K562 (cell line): Measurements from ENCODE around the gene BACE2. TPM values are rescaled to one million over a fixed set of nuclear protein-coding genes. Genes with fewer than 3 reads are reported as not detected.

Experiments
- ATAC-seq: fragments of 200-7000 bp; cut with Tn5 transposase; 3 replicates; pipeline ENCODE4 v1.9.1; 2020; ENCODE audit warnings: moderate library complexity
- BruUV-seq: library from RNA; stranded (reverse); fragments of 400-500 nt; replicated peaks from 2 replicates; lab custom pipeline; 2021; lab: Mats Ljungman, UMichigan
- CTCF ChIA-PET: fragments of 300-600 bp; formaldehyde crosslinking; extraction: SDS; loops from one replicate; lab custom pipeline; 2021; ENCODE audit warnings: low intra/inter-chr PET ratio; lab: Yijun Ruan, JAX
- POLR2A ChIA-PET: fragments of 300-600, 350-650 bp; sonication (Branson Sonifier 250); formaldehyde crosslinking; extraction: SDS; loops from one replicate; lab custom pipeline; 2021; ENCODE audit warnings: antibody characterized with exemption, inconsistent platforms; lab: Yijun Ruan, JAX
- DNase-seq, 4 experiments: peaks; one replicate each; pipeline versions ENCODE4 v3.0.0 to v3.0.0-alpha.2; 2011 to 2018; ENCODE audit warnings: low spot score in 3 of 4, mixed read lengths in 3 of 4; ENCODE audit errors: extremely low read depth in 1 of 4
- FAIRE-seq: peaks from 2 replicates; lab custom pipeline; 2011; peaks lifted over from hg19 to GRCh38; lab: Jason Lieb, UNC
- H2AFZ ChIP-seq: 2 replicates; pipeline ENCODE4 v1.6.0; 2011; ENCODE audit warnings: low read depth, low read length, control low read depth, inconsistent platforms
- H3K27ac ChIP-seq: fragments of 200-600 bp; 3 replicates; pipeline ENCODE4 v1.8.0; 2011; ENCODE audit warnings: low read depth, mild to moderate bottlenecking, control low read depth, inconsistent platforms, low read length, moderate library complexity, mixed read lengths; ENCODE audit errors: extremely low read depth
- H3K27me3 ChIP-seq, 2 experiments: fragments of 300-600 bp in 1 of 2; 2 replicates in 1 of 2; 3 replicates in 1 of 2; pipeline versions ENCODE4 v1.6.0 to v1.8.0; 2011; ENCODE audit warnings: inconsistent platforms in 2 of 2, low read length in 2 of 2, mild to moderate bottlenecking in 1 of 2, mixed read lengths in 1 of 2, moderate library complexity in 1 of 2; ENCODE audit not compliant: control insufficient read depth in 2 of 2, insufficient read depth in 2 of 2
- H3K36me3 ChIP-seq: fragments of 300-600 bp; 3 replicates; pipeline ENCODE4 v1.8.0; 2011; ENCODE audit warnings: mild to moderate bottlenecking, low read length, inconsistent platforms; ENCODE audit not compliant: control insufficient read depth, insufficient read depth
- H3K4me1 ChIP-seq, 2 experiments: fragments of 200-600 bp in 1 of 2; replicated peaks in 1 of 2; 2 replicates in 1 of 2; 3 replicates in 1 of 2; pipeline versions ENCODE4 v1.5.1 to v1.8.0; 2011; ENCODE audit warnings: inconsistent platforms in 2 of 2, low read length in 2 of 2, mild to moderate bottlenecking in 1 of 2, mixed read lengths in 1 of 2, moderate library complexity in 1 of 2; ENCODE audit not compliant: control insufficient read depth in 2 of 2, insufficient read depth in 2 of 2
- H3K4me2 ChIP-seq: 2 replicates; pipeline ENCODE4 v1.6.1; 2011; ENCODE audit warnings: low read length, control low read depth, inconsistent platforms, mixed read lengths; ENCODE audit not compliant: insufficient read depth
- H3K4me3 ChIP-seq: fragments of 200-600 bp; sonication (generic), shearing (Covaris generic); 2 replicates; pipeline ENCODE4 v1.5.1; 2016; ENCODE audit warnings: control low read depth, inconsistent platforms
- H3K79me2 ChIP-seq: fragments of 200-600 bp; 3 replicates; pipeline ENCODE4 v1.8.0; 2011; ENCODE audit warnings: low read length, inconsistent platforms; ENCODE audit not compliant: control insufficient read depth, insufficient read depth
- H3K9ac ChIP-seq, 2 experiments: 2 replicates each; pipeline versions ENCODE4 v1.6.0 to v1.6.1; 2011; ENCODE audit warnings: low read depth in 2 of 2, low read length in 2 of 2, control low read depth in 1 of 2, inconsistent platforms in 1 of 2, mild to moderate bottlenecking in 1 of 2, mixed read lengths in 1 of 2; ENCODE audit not compliant: insufficient read depth in 1 of 2
- H3K9me1 ChIP-seq: one replicate; pipeline ENCODE4 v1.6.0; 2011; ENCODE audit warnings: inconsistent platforms, mild to moderate bottlenecking, low read length, moderate library complexity; ENCODE audit not compliant: control insufficient read depth, insufficient read depth
- H3K9me3 ChIP-seq: replicated peaks from 2 replicates; pipeline ENCODE4 v1.5.1; 2011; ENCODE audit warnings: low read depth, low read length, inconsistent platforms; ENCODE audit not compliant: control insufficient read depth, insufficient read depth
- H4K20me1 ChIP-seq: replicated peaks from 2 replicates; pipeline ENCODE4 v1.6.1; 2011; ENCODE audit warnings: low read length, inconsistent platforms, mixed read lengths; ENCODE audit not compliant: control insufficient read depth, insufficient read depth
- ATF7 ChIP-seq: fragments of 450-650 bp; IDR thresholded peaks from 2 replicates; pipeline ENCODE4 v1.7.1; 2014; ENCODE audit warnings: mild to moderate bottlenecking, moderate library complexity
- CGGBP1 ChIP-seq: fragments of 250-450 bp; sonication (Bioruptor Pico); IDR thresholded peaks from 2 replicates; pipeline ENCODE4 v1.9.0; 2021; ENCODE audit warnings: mild to moderate bottlenecking
- EGR1 ChIP-seq: fragments of 450-650 bp; conservative IDR thresholded peaks from 2 replicates; pipeline ENCODE4 v1.6.1; 2017; ENCODE audit warnings: mild to moderate bottlenecking
- KLF16 ChIP-seq: IDR thresholded peaks from 2 replicates; pipeline ENCODE4 v1.6.1; 2016; ENCODE audit warnings: antibody characterized with exemption
- MCM3 ChIP-seq: fragments of 450-650 bp; IDR thresholded peaks from 2 replicates; pipeline ENCODE4 v1.6.1; 2016
- MIER1 ChIP-seq: fragments of 450-650 bp; IDR thresholded peaks from 2 replicates; pipeline ENCODE4 v1.6.1; 2016; ENCODE audit warnings: antibody characterized with exemption, mild to moderate bottlenecking, low read depth
- PCBP1 ChIP-seq: fragments of 200-400 bp; formaldehyde crosslinking; IDR thresholded peaks from 2 replicates; pipeline ENCODE4 v1.6.1; 2018; ENCODE audit warnings: mild to moderate bottlenecking, low read depth, low read length; ENCODE audit not compliant: poor library complexity, severe bottlenecking
- PKNOX1 ChIP-seq: fragments of 450-650 bp; IDR thresholded peaks from 2 replicates; pipeline ENCODE4 v1.6.1; 2016
- POU5F1 ChIP-seq: fragments of 150-350 bp; IDR thresholded peaks from 2 replicates; pipeline ENCODE4 v1.6.1; 2014; ENCODE audit warnings: borderline replicate concordance, low read length, low read depth, mild to moderate bottlenecking; ENCODE audit not compliant: partially characterized antibody
- PPARD ChIP-seq: fragments of 250-450 bp; sonication (Bioruptor Pico); IDR thresholded peaks from 2 replicates; pipeline ENCODE4 v1.8.0; 2022; ENCODE audit warnings: inconsistent platforms, mild to moderate bottlenecking, moderate library complexity
- TARDBP ChIP-seq: fragments of 450-650 bp; IDR thresholded peaks from 2 replicates; pipeline ENCODE4 v1.6.1; 2016
- ZNF124 ChIP-seq: sonication (generic); formaldehyde crosslinking; IDR thresholded peaks from 2 replicates; pipeline ENCODE4 v1.8.1; 2022; ENCODE audit warnings: missing genetic modification reagents
- ZNF133 ChIP-seq: fragments of 250-450 bp; sonication (Bioruptor Pico); IDR thresholded peaks from 2 replicates; pipeline ENCODE4 v1.4.0; 2020; ENCODE audit warnings: mild to moderate bottlenecking
- ZNF277 ChIP-seq: fragments of 250-450 bp; sonication (Bioruptor Pico); IDR thresholded peaks from 2 replicates; pipeline ENCODE4 v1.8.0; 2022; ENCODE audit warnings: inconsistent platforms, mild to moderate bottlenecking, moderate library complexity, borderline replicate concordance
- ZNF3 ChIP-seq: fragments of 250-450 bp; sonication (Bioruptor Pico); IDR thresholded peaks from 2 replicates; pipeline ENCODE4 v1.5.0; 2021; ENCODE audit warnings: mild to moderate bottlenecking, moderate library complexity
- WGBS: fragments of 100-300 bp; shearing (Covaris generic); methylation state at CpG from one replicate; pipeline ENCODE4 v1.1.6; 2016; ENCODE audit warnings: low coverage, mixed read lengths; ENCODE audit not compliant: insufficient coverage; ENCODE audit errors: missing lambda C conversion rate; 5-methylcytosine and 5-hydroxymethylcytosine counted together
- in situ Hi-C: fragments of 300-500 bp; cut with MboI; formaldehyde crosslinking; loops from 4 replicates; pipeline ENCODE4 v1.15.0; 2018; ENCODE audit warnings: inconsistent platforms, mixed read lengths
- intact Hi-C: fragments of 100-400 bp; cut with micrococcal nuclease; formaldehyde crosslinking; loops from 2 replicates; pipeline ENCODE4 v1.14.2; 2022
- polyA plus RNA-seq, 8 experiments: library from polyadenylated mRNA; depleted of rRNA in 4 of 8; stranded (reverse) in 5 of 8; unstranded in 3 of 8; fragments of >200 nt; fragmentation: Nextera tagmentation in 2 of 8; fragmentation: Illumina TruSeq in 1 of 8; extraction: Ambion mirVana in 2 of 8; extraction: Trizol in 1 of 8; gene quantifications; 2 replicates each; pipeline versions ENCODE4 v1.2.1 to v1.2.3, GENCODE V29; 2011 to 2014; ENCODE audit warnings: inconsistent platforms in 1 of 8, missing spikeins in 1 of 8
- total RNA-seq, 7 experiments: library from RNA; depleted of rRNA in 6 of 7; stranded (reverse); fragments of >200 nt in 6 of 7; fragmentation: Illumina TruSeq in 2 of 7; extraction: Trizol in 2 of 7; gene quantifications; 2 replicates each; pipeline versions ENCODE4 v1.2.1 to v1.2.3, GENCODE V29; 2011 to 2021; ENCODE audit warnings: low replicate concordance in 1 of 7

Gene BACE2
- total and polyA plus RNA-seq, 9 of the 15 experiments (the other 6 are each of a cell fraction or from before 2014, with no cell fraction given), result 0.05 to 0.24 (median 0.15) TPM; not detected in 2

- TF ChIP-seq PKNOX1, result no peak
- TF ChIP-seq PPARD (CRISPR knock-in tag), result no peak
- no peak for TF ChIP-seq ZNF3 (CRISPR knock-in tag)
Observed at GRCh38 chr21:41322496-41323382, 154.8 kb downstream of the BACE2 start (continued).

GRCh38 chr21:41325138-41325912, 157.4 kb downstream of the BACE2 start:
- H2AFZ ChIP-seq, result no peak overlapping the region
- H3K4me3 ChIP-seq, result no peak overlapping the region
- no peak for TF ChIP-seq ZNF277 (CRISPR knock-in tag)
- TF ChIP-seq PCBP1, result no peak
- TF ChIP-seq EGR1, result no peak
- no peak for TF ChIP-seq ZNF133
- TF ChIP-seq CGGBP1, result no peak
- TF ChIP-seq KLF16, result no peak
- no peak for TF ChIP-seq MCM3
- no peak for TF ChIP-seq ZNF124 (CRISPR knock-in tag)
- TF ChIP-seq ATF7, result no peak
- no peak for TF ChIP-seq POU5F1
- no peak for TF ChIP-seq TARDBP
- TF ChIP-seq MIER1, result no peak
- H3K4me1 ChIP-seq, result no peaks in the 10 kb centered on the region
- no peak overlapping the region for H3K9ac ChIP-seq
- peaks cover 6% of the 10 kb centered on the region; the same call in 1 of the 2 replicates for H4K20me1 ChIP-seq
- in situ Hi-C loops, result no loop called here
- FAIRE-seq, result no peak
- no peaks in the 10 kb centered on the region for H3K36me3 ChIP-seq
- H3K27me3 ChIP-seq, result peaks cover 10 to 40% of the 10 kb centered on the region in 2 experiments; a peak in 3 of 5 replicates
- POLR2A ChIA-PET, result no interaction called here
- H3K27ac ChIP-seq, result no peak overlapping the region
- no peak for DNase-seq
- no peak for ATAC-seq
- H3K9me1 ChIP-seq, result no peaks in the 10 kb centered on the region
- intact Hi-C loops, result no loop called here
- CTCF ChIA-PET, result no interaction called here
- H3K4me2 ChIP-seq, result no peak overlapping the region
- 0% methylated on average over 7 of the region's 7 CpGs for WGBS
- BruUV-seq, result no TSS peak
- no peaks in the 10 kb centered on the region for H3K9me3 ChIP-seq
- no peaks in the 10 kb centered on the region for H3K79me2 ChIP-seq
